Measurements from ENCODE around the gene ENDOV. TPM values are rescaled to one million over a fixed set of nuclear protein-coding genes. Genes with fewer than 3 reads are reported as not detected.

Gene ENDOV
- polyA plus RNA-seq, 2 of the 4 experiments (the other 2 are of a cell fraction), result 33.2 to 42.6 TPM

GRCh38 chr17:80372456-80372855 is 42.5 kb upstream of the ENDOV start:
- WGBS (ENCODE audit: missing lambda C conversion rate), result 86% methylated on average over 11 of the region's 11 CpGs
- ChIA-PET CTCF (interaction anchor here (1.0 kb wide), 1 partner anchor 10 kb away, joined by 3 read pairs; no protein-coding TSS in a partner anchor), POLR2A (no interaction called here)
- TF ChIP-seq, protein P1, sequence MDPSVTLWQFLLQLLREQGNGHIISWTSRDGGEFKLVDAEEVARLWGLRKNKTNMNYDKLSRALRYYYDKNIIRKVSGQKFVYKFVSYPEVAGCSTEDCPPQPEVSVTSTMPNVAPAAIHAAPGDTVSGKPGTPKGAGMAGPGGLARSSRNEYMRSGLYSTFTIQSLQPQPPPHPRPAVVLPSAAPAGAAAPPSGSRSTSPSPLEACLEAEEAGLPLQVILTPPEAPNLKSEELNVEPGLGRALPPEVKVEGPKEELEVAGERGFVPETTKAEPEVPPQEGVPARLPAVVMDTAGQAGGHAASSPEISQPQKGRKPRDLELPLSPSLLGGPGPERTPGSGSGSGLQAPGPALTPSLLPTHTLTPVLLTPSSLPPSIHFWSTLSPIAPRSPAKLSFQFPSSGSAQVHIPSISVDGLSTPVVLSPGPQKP (IDR thresholded peaks at IDR 0.05; ENCODE audit: low read depth, low read length), result no peak
- TF ChIP-seq EP300 (IDR thresholded peaks at IDR 0.05) (no peak), RNF2 (IDR thresholded peaks at IDR 0.05; ENCODE audit: borderline replicate concordance, low read depth) (no peak), HEYL (CRISPR knock-in tag; IDR thresholded peaks at IDR 0.05) (no peak), NPAS2 (CRISPR knock-in tag; IDR thresholded peaks at IDR 0.05; ENCODE audit: borderline replicate concordance) (no peak)
- TF ChIP-seq, protein P2, sequence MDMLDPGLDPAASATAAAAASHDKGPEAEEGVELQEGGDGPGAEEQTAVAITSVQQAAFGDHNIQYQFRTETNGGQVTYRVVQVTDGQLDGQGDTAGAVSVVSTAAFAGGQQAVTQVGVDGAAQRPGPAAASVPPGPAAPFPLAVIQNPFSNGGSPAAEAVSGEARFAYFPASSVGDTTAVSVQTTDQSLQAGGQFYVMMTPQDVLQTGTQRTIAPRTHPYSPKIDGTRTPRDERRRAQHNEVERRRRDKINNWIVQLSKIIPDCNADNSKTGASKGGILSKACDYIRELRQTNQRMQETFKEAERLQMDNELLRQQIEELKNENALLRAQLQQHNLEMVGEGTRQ (IDR thresholded peaks at IDR 0.05), result no peak
- Histone ChIP-seq H3K4me3 (no peak overlapping the region), H3K27ac (no peak overlapping the region), H3K4me1 (no peaks in the 10 kb centered on the region), H3K4me2 (no peak overlapping the region), H3K9me3 (no peaks in the 10 kb centered on the region)
- DNase-seq (ENCODE audit: low read depth in 1 of 2, low spot score in 1 of 2), result no peak
- FAIRE-seq, result no peak
- no peak for ATAC-seq

DNA sequence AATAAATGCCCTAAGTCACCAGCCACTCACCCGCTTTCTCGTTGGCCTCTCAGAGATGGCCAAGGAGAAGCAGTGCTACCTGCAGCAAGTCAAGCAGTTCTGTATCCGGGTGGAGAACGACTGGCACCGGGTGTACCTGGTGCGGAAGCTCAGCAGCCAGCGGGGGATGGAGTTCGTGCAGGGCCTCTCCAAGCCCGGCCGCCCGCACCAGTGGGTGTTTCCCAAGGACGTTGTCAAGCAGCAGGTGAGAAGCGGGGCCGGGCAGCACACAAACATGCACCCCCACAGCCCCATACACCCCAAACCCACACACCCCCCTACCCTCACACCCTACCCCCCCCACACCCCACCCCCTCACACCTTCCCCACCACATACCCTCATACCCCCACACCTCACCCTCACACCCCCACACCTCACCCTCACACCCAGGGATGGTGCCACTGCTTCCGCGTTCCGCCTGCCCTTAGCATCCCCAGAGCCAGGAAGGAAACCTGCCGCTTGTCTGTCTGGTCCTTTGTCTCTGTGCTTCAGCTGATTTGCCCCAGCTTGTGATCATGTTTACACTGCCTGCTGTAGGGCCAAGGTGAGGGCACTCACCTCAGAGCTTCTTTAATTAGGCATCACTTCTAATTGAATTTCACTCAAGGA is 41.9 kb upstream of the ENDOV start:
- Histone ChIP-seq H3K4me1 (no peaks in the 10 kb centered on the region), H3K4me3 (no peak overlapping the region), H3K9me3 (no peaks in the 10 kb centered on the region), H3K4me2 (no peak overlapping the region), H3K27ac (no peak overlapping the region)
- ATAC-seq, result no peak
- POLR2A ChIA-PET, result no interaction called here
- CTCF ChIA-PET, result interaction anchor here (1.0 to 1.3 kb wide), 2 partner anchors 9 to 11 kb away, joined by 3 to 5 read pairs; no protein-coding TSS in a partner anchor
- no peak for FAIRE-seq
- 94% methylated on average over 15 of the region's 18 CpGs for WGBS (ENCODE audit: missing lambda C conversion rate)
- no peak for DNase-seq (ENCODE audit: low read depth in 1 of 2, low spot score in 1 of 2)
- TF ChIP-seq, protein P3, sequence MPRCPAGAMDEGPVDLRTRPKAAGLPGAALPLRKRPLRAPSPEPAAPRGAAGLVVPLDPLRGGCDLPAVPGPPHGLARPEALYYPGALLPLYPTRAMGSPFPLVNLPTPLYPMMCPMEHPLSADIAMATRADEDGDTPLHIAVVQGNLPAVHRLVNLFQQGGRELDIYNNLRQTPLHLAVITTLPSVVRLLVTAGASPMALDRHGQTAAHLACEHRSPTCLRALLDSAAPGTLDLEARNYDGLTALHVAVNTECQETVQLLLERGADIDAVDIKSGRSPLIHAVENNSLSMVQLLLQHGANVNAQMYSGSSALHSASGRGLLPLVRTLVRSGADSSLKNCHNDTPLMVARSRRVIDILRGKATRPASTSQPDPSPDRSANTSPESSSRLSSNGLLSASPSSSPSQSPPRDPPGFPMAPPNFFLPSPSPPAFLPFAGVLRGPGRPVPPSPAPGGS (IDR thresholded peaks at IDR 0.05), result no peak
- TF ChIP-seq EHF (CRISPR knock-in tag; IDR thresholded peaks at IDR 0.05), result no peak
- TF ChIP-seq KDM1A (IDR thresholded peaks at IDR 0.05; ENCODE audit: low read depth), result no peak
- TF ChIP-seq, protein P4, sequence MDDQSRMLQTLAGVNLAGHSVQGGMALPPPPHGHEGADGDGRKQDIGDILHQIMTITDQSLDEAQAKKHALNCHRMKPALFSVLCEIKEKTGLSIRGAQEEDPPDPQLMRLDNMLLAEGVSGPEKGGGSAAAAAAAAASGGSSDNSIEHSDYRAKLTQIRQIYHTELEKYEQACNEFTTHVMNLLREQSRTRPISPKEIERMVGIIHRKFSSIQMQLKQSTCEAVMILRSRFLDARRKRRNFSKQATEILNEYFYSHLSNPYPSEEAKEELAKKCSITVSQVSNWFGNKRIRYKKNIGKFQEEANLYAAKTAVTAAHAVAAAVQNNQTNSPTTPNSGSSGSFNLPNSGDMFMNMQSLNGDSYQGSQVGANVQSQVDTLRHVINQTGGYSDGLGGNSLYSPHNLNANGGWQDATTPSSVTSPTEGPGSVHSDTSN (IDR thresholded peaks at IDR 0.05), result no peak
- TF ChIP-seq HEYL (CRISPR knock-in tag; IDR thresholded peaks at IDR 0.05), result no peak
- no peak for TF ChIP-seq MAX (IDR thresholded peaks at IDR 0.05)
- no peak for TF ChIP-seq KDM5A (IDR thresholded peaks at IDR 0.05)
- no peak for TF ChIP-seq FOSL2 (IDR thresholded peaks at IDR 0.05)
- no peak for TF ChIP-seq FOSL2 (CRISPR knock-in tag; IDR thresholded peaks at IDR 0.05)
- no peak for TF ChIP-seq BHLHE40 (IDR thresholded peaks at IDR 0.05; ENCODE audit: low read depth, low read length)
- TF ChIP-seq ZFP36 (IDR thresholded peaks at IDR 0.05; ENCODE audit: borderline replicate concordance, partially characterized antibody), result no peak
- TF ChIP-seq, protein P2 (IDR thresholded peaks at IDR 0.05), result no peak
- TF ChIP-seq POLR2AphosphoS2 (conservative IDR thresholded peaks at IDR 0.05; ENCODE audit: low read length), result no peak
- no peak for TF ChIP-seq HOXB13 (CRISPR knock-in tag; IDR thresholded peaks at IDR 0.05; ENCODE audit: low read depth)
- no peak for TF ChIP-seq CBX2 (IDR thresholded peaks at IDR 0.05; ENCODE audit: borderline replicate concordance, low read depth)
